Kidney tubule cell (primary cell): ENCODE data around the gene PTF1A.
"Not testable (repeated sequence)": the region's sequence is repeated elsewhere in the genome, so short reads cannot be mapped to it uniquely, and the experiment has no call there.

Experiments
- DNase-seq: peaks from one replicate; pipeline ENCODE4 v3.0.0-alpha.2; 2018; ENCODE audit warnings: low spot score

The PTF1A gene

DNA sequence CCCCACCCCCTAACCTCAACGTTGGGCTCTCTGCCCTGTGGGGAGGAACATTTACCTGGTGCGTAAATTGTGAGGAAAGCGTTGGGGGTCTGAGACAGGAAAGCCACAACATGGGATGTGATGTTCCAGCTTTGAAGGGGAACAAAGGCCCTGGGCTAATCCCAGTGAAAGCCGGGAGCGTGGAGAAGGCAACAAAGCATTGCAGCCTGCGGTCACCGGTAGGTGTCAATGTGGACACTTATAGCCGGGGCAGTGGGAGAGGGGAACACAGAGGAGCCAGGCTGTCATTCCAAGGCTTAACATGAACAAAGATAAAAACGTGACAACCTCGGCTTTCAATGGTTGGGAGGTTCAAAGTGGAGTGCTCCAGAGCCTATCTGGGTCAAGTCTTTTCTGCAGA, 12.7 kb downstream of the PTF1A start:
- DNase-seq = no peak

DNA sequence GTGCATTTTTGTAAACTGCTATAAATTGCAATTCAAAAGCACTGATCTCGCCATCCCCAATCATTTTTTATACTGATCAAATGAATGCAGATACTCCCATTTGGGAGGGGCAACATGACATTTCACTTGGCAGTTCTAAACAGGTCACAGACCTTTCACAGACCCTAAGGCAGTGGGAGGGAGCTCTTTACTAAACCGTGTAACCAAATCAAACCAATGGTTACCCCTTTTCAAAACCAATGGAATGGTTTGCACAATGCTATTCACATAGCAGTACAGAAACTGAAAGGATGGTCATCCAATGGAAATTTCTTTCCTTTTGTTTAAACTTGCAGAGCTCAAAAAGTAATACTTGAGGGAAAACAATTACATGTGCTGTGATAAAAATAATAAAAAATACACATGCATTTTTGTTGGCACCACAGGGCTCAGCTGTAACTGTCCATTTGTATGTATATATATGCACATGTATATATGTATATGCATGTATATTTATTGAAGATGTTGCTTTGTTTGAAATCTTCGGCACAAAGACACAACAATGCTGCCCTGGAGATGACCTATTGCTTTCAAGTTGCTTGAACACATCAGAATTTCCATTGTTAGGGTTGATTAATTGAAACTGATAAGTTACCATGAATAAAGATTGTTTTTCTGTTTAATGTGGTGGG, 14.0 kb downstream of the PTF1A start:
- DNase-seq = no peak

DNA sequence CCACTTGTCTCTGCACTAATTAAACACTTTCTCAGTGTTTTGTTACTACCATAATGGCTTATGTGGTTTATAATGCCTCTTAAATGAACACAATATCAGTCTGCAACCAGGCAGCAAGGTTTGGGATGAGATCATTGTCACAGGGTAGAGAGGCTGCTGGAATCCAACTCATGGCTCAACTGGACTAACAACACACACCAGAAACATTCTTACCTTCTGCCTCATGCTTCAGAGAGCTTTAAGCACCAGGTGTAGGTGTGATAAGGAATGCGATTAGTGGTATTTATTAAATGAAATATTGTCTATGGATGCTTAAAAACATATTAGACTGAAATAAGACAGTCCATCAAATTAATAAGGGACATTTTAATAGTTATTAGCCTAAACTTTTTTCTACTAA, 25.4 kb downstream of the PTF1A start:
- no peak for DNase-seq

DNA sequence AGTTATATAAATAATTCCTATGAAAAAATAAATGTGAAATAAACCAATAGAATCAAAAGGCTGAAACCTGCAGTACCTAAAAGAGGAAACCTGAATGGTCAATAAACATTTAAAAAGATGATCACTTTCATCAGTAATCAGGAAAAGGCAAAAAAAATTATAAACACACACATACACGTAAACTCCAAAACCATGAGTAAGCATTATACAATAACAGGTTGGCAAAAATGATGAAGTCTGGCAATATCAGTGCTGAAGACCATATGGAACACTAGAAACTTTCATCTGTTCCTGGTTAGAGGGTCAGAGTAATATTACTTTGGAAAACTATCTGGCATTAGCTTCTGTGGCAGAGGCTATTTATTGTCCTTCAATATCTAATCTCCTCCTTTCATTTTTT, 38.5 kb downstream of the PTF1A start:
- DNase-seq = no peak

DNA sequence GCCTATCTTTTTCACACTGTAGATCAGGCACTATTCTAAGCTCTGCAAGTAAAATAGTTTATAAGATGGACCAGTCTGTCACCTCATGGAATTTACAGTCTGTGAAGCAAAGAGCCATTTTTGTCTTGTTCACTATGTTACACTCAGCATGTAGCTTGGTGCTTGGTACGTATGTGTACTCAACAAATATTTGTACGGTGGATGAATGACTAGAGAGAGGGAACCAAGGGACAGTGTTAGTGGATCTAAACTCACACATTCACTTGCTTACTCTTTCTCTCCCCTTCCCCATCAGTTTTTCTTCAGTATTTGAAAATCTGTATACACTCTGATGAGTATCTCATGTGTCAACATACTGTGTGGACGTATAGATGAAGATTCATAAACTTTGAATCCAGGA, 45.9 kb downstream of the PTF1A start:
- DNase-seq = no peak

DNA sequence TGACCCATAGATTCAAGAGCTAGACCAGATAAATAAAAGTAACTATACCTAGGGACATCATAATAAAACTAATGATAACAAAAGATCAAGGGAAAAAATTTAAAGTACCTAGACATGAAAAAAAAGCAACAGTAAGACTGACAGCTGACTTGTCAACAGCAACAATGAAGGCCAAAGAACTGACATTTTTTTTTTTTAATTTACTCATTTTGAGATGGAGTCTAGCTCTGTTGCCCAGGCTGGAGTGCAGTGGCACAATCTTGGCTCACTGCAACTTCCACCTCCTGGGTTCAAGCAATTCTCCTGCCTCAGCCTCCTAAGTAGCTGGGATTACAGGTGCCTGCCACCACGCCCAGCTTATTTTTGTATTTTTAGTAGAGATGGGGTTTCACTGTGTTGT, 49.7 kb downstream of the PTF1A start:
- not testable (repeated sequence) for DNase-seq
